DMS53 treated with DMSO at 0.1 percent for 48 hours (cell line): ENCODE measurements around the gene APBB2.

ENCODE experiments used
- DNase-seq: peaks from one replicate; lab custom pipeline; 2025; ENCODE audit not compliant: unreplicated experiment; lab: John Stamatoyannopoulos, UW

The APBB2 gene

DNA sequence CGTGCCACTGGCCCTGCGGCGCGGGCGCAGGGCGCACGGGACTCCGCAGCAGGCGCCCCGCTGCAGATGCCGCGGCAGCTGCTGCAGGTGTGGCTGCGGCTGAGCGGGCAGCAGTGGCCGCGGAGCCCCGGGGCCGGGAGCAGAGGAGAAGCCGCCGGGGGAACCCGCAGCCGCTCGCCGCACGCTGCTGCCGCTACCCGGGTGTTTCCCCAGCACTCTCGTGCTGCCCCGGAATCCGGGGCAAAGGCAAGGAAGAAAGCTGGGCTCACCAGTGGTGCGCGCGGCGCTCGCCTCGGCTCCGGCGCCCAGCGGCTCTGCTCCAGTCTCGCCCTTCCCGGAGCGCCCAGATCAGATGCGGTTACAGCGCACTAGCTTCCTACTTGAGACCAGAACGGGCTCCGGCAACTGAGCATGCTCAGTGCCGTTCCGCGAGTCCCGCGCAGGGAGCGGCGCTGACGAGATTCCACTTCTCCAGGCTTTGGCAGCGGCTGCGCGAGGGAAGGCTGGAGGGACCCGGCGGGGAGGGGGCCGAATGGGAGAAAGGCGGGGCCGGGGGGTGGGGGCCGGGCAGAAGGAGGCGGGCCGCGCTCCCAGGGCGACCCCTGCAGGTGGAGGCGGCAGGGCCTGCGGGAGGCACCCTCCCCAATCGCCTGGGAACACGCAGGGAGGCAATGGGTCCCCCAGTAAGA lies at the start of gene APBB2:
TSS of gene APBB2 (minus strand) at position 407 of the 689 bp plus-strand sequence. CDS start 181,288 bp downstream, outside the sequence.
- DNase-seq, result peak; percentile 97

DNA sequence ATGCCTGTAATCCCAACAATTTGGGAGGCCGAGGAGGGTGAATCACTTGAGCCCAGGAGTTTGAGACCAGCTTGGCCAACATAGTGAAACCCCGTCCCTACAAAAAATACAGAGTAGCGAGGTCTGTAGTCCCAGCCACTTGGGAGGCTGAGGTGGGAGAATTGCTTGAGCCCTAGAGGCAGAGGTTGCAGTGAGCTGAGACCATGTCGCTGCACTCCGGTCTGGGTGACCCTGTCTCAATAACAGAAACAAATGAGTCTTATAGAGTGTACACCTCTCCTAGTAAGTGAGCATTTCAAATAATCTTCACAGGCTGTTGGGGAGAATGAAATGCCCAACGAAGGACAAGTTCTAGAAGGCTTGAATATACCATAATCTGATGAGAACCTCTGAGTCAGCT lies 47.9 kb upstream of the APBB2 start:
- no peak for DNase-seq

DNA sequence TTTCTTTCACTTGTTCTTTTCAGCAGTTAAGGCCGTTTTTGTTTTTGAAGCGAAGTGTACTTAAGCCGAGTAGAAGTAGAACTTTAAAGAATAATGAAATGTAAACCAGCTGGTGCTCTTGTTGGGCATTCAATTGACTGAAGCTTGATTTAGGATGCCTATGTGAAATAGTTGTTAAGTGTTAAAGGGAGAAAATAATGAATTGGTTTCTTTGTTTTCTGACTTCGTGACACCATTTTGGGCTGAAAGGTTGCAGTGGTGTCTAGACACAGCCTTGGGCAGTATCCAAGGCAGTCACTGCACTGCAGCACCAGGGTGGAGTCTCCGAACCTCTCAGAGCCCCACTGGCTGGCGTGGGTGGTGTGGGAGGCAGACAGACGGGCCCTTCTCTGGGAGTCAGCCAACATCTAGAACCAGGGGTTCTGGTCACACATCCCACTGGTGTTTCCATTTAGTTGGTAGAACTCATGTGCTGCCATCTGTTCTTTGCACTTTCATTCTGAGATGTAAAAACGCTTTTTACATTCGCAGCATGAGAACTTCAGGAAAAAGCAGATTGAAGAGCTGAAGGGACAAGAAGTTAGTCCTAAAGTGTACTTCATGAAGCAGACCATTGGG lies 45.9 kb upstream of the APBB2 start:
- no peak for DNase-seq

DNA sequence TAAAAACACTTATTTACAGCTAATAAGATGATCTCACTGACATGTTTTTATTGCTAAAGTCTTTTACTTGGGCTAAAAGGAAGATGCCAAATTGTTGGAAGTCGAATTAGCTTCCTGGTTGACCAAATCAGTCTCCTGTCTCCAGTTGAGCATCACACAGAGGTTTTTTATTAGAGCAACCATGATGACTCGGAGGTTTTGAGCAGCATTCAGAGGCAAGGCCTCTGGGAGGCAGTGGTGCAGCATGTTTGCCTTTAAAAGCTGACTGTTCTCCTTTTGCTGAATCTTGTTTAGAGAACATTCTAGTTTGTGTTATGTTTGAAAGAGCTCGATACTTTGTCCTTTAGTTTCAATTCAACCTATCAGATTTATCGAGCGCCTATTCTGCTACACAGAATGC lies 44.4 kb upstream of the APBB2 start:
- peak; percentile 69 for DNase-seq

GRCh38 chr4:41257906-41258305 lies 43.6 kb upstream of the APBB2 start:
- no peak for DNase-seq

- peak; percentile 73 for DNase-seq
These were observed 43.0 kb upstream of the APBB2 start for GRCh38 chr4:41257257-41257901.

GRCh38 chr4:41256740-41257256 lies 42.5 kb upstream of the APBB2 start, which contains the start of gene UCHL1:
UCHL1 (plus strand) TSS chr4:41256928; CDS start chr4:41256977, 49 bp downstream.
- DNase-seq, result peak; percentile 90

DNA sequence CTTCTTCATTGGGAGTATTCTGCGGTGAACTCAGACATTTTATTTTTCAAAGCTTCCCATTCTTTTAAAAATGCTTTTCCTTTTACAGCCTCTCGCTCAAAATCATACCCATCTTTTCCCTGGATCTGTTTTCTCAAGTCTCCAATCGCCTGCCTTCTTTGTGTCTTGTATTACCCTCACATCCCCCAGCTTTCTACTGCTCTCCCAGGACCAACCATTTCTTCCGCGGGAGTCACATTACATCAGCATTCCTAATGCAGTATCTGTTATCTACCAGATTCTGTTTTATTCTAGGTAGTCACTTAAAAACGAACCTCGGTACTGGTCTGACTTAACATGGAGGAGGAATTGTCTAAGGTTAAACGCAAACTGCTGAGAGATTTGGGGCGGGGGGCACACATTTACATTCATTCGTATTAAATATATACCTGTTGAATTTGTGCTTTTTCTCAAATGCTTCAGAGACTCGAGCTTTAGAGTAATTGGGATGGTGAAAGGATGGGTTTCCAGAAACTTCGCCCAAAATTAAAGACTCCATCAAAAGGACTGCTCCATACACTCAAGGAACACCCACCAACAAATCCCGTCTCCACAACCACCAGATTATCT lies 41.9 kb upstream of the APBB2 start:
- peak; percentile 70 for DNase-seq

DNA sequence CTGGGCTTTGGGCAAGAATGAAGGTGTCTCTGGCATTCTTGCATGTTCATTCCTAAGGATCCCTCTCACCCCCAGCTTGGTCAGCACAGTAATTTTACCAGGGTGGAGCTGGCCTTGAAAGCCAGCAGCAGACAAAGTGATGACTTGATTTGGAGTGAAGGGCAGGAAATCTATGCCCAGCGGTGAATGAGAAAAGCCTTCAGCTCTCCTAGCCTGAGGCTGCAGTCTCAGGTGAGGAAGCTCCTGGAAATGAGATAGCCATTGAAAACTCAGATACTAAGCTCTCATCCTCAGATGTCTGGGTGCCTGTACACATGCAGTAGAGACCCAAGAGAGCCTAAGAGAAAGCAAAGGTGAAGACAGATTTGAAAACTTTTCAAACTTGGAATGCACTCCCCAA lies 31.6 kb upstream of the APBB2 start:
- no peak for DNase-seq

DNA sequence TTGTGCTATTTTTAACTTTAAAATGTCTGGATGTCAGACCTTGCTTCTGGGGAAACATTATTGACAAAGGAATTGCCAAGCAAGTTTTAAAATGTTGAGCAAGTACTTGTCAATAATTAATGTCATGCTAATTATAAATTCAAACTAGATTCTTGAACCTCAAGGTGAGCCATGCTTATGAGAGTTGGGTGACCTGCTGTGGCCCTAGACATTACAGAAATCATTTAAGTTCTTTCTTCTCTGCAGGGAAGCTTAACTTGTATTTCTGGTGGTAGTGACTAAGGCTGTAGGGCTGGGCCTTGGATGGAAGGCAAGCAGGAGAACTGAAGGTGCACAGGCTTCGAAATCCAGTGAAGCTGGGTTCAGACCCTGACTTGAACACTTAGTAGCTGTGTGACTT lies 27.6 kb upstream of the APBB2 start:
- no peak for DNase-seq

GRCh38 chr4:41236508-41236907 lies 22.2 kb upstream of the APBB2 start:
- no peak for DNase-seq

DNA sequence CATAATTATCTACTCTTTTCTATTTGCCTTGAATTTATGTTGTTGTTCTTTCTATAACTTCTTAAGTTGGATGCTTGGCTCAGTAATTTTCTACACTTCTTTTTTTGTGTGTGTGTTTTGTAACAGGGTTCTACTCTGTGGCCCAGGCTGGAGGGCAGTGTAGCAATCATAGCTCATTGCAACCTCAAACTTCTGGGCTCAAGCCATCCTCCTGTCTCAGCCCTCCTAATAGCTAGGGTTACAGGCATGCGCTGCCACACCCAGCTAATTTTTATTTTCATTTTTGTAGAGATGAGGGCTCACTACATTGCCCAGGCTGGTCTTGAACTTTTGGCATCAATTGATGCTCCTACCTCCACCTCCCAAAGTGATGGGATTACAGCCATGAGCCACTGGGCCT lies 21.7 kb upstream of the APBB2 start:
- no peak for DNase-seq

- no peak for DNase-seq
These were observed 18.5 kb upstream of the APBB2 start for GRCh38 chr4:41232856-41233255.

DNA sequence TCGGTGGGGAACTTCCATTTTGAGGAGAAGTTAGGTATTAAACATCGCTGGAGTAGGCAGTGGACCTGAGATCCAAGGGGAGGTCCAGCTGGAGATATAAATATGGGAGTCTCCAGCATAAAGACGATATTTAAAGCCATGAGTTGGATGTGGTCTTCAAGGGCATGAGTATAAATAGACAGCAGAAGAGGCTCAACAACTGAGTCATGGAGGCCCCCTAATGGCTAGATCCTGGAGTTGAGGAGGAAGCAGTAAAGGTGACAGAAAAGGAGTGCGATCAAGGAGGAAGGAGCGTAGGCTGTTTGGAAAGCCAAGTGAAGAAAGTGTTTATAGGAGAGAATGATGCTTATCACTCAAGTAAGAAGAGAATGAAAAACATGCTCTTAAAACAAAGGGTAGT lies 18.1 kb upstream of the APBB2 start:
- no peak for DNase-seq

DNA sequence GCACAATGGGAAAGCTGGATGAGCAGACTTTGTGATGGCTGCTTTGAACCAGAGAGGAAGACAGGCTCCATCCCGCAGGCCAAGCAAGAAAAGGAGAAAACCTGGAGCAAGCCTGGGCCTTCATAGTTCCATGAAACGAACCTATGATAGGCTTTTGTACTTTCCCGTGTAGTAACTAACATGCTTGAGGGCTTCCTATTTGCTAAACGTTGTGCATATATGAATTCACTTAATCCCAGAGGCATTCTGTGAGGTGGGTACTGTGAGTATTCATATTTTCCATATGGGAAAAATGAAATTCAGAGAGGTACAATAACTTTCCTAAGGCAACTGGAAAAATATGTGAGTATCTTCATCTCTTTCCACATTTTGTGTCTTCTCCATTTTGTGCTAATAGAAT lies 13.6 kb upstream of the APBB2 start:
- DNase-seq, result no peak

GRCh38 chr4:41221850-41222645 lies 7.7 kb upstream of the APBB2 start:
- no peak for DNase-seq

- no peak for DNase-seq
These were observed 5.1 kb upstream of the APBB2 start for GRCh38 chr4:41219421-41219950.

- DNase-seq, result no peak
These were observed 4.4 kb upstream of the APBB2 start for GRCh38 chr4:41218703-41219102.

DNA sequence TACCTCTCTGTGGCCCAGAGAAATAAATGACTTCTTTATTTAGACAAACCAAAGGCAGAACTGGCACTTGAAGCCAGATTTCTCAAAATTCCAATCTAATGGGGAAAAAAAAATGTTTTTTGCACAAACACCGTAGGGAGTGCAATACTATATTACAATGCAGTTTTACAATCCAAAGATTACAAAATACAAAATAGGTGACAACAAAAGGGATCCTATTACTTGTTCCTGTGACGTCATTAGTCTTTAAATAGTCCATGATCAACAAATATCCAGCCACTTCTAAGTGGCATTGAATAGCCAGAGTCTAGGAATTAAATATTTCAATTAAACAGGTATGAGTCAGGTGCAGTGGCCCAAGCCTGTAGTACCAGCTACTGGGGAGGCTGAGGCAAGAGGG lies 3.0 kb upstream of the APBB2 start:
- DNase-seq, result peak; percentile 24

DNA sequence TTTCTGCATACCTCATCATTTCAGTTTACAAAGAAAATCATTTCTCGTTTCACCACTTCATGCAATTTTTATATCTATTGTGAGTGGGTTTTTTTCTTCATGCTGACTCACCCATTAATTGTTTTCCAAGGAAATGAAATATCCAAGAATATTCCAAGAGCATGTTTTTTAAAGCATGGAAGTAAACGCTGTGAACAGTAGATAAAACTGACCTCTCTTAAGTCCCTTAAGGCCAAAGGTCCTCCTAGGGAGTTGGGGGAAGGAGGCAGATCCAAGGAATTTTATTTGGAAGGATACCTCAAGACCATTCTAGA lies 2.6 kb upstream of the APBB2 start:
- DNase-seq, result no peak
